ENCODE data around the gene HAND2. TPM values are rescaled to one million over a fixed set of nuclear protein-coding genes. Genes with fewer than 3 reads are reported as not detected.

Gene HAND2
- total RNA-seq, 4 donors from 2014 or later: 73.0 to 138 (median 128) TPM

DNA sequence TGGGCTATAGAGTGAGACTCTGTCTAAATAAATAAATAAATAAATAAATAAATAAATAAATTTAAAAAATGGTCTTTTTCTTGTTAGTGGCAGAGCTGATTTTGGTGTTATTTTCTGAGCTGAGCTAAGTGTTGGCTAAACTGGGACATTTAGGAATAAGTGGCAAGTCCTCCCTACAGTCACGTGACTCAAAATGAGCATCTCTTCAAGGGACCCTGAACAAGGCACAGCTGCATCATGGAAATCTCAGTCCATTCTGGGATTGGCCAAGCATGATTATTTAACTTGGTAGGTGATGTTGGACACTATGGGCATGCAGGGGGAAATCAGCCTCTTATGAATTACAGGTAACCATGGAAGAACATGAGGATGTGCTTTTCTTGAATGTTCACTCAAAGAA is 42.0 kb downstream of the HAND2 start:
- peak overlapping the region in 2 of 4 donors; percentile 1 to 66 for H3K27ac ChIP-seq
- no peaks in the 10 kb centered on the region for H3K36me3 ChIP-seq
- H3K9me3 ChIP-seq: no peaks in the 10 kb centered on the region
- H3K4me1 ChIP-seq: peaks cover 6 to 45% (median 11%) of the 10 kb centered on the region in 3 donors
- 83 to 100% methylated on average over 1 of the region's 1 CpG for WGBS, 2 donors (ENCODE audit: low coverage in 1 of 2)
- no peak overlapping the region for H3K4me3 ChIP-seq
- TF ChIP-seq CTCF (IDR thresholded peaks at IDR 0.05) (no peak), POLR2AphosphoS5 (IDR thresholded peaks at IDR 0.05) (no peak), EP300 (IDR thresholded peaks at IDR 0.05) (no peak), POLR2A (IDR thresholded peaks at IDR 0.05) (no peak)
- no peak for ATAC-seq
- no peaks in the 10 kb centered on the region for H3K27me3 ChIP-seq

GRCh38 chr4:173486714-173487392 is 43.2 kb downstream of the HAND2 start:
- ATAC-seq: peak; percentile 30
- Histone ChIP-seq H3K36me3 (no peaks in the 10 kb centered on the region), H3K4me1 (peaks cover 6 to 45% (median 11%) of the 10 kb centered on the region in 3 donors), H3K9me3 (no peaks in the 10 kb centered on the region), H3K4me3 (no peak overlapping the region), H3K27ac (peak overlapping the region in 2 of 4 donors; percentile 40 to 42), H3K27me3 (no peaks in the 10 kb centered on the region)
- TF ChIP-seq CTCF (IDR thresholded peaks at IDR 0.05) (no peak), POLR2AphosphoS5 (IDR thresholded peaks at IDR 0.05) (peak; percentile 7), POLR2A (IDR thresholded peaks at IDR 0.05) (no peak), EP300 (IDR thresholded peaks at IDR 0.05) (no peak)
- WGBS, 2 donors (ENCODE audit: low coverage in 1 of 2): 0% methylated on average over 1 of the region's 1 CpG

- ATAC-seq: peak; percentile 74
- H3K4me3 ChIP-seq: no peak overlapping the region
- H3K4me1 ChIP-seq: peaks cover 3 to 29% (median 6%) of the 10 kb centered on the region in 3 donors
- H3K9me3 ChIP-seq: no peaks in the 10 kb centered on the region
- 80% methylated on average over 1 of the region's 1 CpG; no CpG with 5 or more reads in 1 of the 2 donors for WGBS, 2 donors (ENCODE audit: low coverage in 1 of 2)
- H3K27ac ChIP-seq: peak overlapping the region in 3 of 4 donors; percentile 13 to 51 (median 42)
- no peaks in the 10 kb centered on the region for H3K27me3 ChIP-seq
- no peaks in the 10 kb centered on the region for H3K36me3 ChIP-seq
- no peak for TF ChIP-seq CTCF (IDR thresholded peaks at IDR 0.05)
- no peak for TF ChIP-seq POLR2A (IDR thresholded peaks at IDR 0.05)
- no peak for TF ChIP-seq EP300 (IDR thresholded peaks at IDR 0.05)
Observed at GRCh38 chr4:173485164-173485563, 44.9 kb downstream of the HAND2 start.

DNA sequence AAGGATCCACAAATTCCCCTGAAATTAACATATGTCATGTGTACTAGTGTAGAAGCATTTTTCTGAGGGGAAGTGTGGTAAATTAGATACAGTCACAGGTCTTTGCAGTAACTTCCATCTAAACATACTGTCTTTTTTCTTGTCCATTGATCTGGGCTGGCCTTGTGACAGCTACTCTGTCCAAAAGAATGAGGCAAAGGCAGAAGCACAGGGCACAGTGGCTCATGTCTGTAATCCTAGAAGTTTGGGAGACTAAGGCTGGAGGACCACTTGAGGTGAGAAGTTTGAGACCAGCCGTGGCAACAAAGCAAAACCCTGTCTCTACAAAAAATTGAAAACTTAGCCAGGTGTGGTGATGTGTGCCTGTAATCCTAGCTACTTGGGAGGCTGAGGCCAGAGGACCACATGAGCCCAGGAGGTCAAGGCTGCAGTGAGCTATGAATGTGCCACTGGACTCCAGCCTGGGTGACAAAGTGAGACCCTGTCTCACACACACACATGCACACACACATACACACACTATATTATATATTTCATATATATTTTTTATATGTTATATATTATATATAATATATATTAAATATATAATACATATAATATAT is 47.6 kb downstream of the HAND2 start:
- ATAC-seq: peak; percentile 30
- TF ChIP-seq EP300 (IDR thresholded peaks at IDR 0.05) (no peak), POLR2AphosphoS5 (IDR thresholded peaks at IDR 0.05) (no peak), POLR2A (IDR thresholded peaks at IDR 0.05) (no peak), CTCF (IDR thresholded peaks at IDR 0.05) (no peak)
- Histone ChIP-seq H3K27ac (peak overlapping the region in 2 of 4 donors; percentile 2 to 23), H3K27me3 (no peaks in the 10 kb centered on the region), H3K36me3 (no peaks in the 10 kb centered on the region), H3K4me1 (peaks cover 6 to 16% (median 9%) of the 10 kb centered on the region in 3 donors), H3K4me3 (no peak overlapping the region), H3K9me3 (no peaks in the 10 kb centered on the region)
- WGBS, 2 donors (ENCODE audit: low coverage in 1 of 2): 100% methylated on average over 1 of the region's 1 CpG; no CpG with 5 or more reads in 1 of the 2 donors

DNA sequence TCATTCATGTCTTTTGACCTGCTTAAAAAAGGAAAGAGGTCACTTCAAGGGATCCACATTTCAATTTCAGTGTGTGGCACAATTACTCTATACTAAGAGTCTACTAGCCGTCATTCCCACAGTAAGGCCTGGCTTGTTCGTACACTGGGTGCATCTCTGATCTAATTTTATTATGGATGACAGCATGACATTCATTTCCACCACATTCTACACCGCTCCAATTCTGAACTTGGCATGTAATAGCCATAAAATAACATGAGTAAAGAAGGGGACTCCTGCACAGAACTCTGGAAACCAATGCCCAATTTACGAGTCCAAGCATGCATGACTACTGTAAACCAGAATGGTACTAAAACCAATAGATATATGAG is 51.1 kb downstream of the HAND2 start:
- Histone ChIP-seq H3K9me3 (no peaks in the 10 kb centered on the region), H3K4me1 (peaks cover 0 to 6% (median 0%) of the 10 kb centered on the region in 3 donors), H3K27ac (peak overlapping the region in 3 of 4 donors; percentile 35 to 81 (median 67)), H3K27me3 (no peaks in the 10 kb centered on the region), H3K36me3 (no peaks in the 10 kb centered on the region), H3K4me3 (no peak overlapping the region)
- 67 to 80% methylated on average over 4 of the region's 4 CpGs for WGBS, 2 donors (ENCODE audit: low coverage in 1 of 2)
- TF ChIP-seq POLR2A (IDR thresholded peaks at IDR 0.05) (no peak), EP300 (IDR thresholded peaks at IDR 0.05) (no peak), CTCF (IDR thresholded peaks at IDR 0.05) (no peak), POLR2AphosphoS5 (IDR thresholded peaks at IDR 0.05) (no peak)
- ATAC-seq: no peak
